Naive thymus-derived CD4-positive, alpha-beta T cell (primary cell): ENCODE data around the gene LCA5. TPM values are rescaled to one million over a fixed set of nuclear protein-coding genes. Genes with fewer than 3 reads are reported as not detected.

Experiments
- ATAC-seq: fragments of 150-1000 bp; cut with Tn5 transposase; 2 replicates; pipeline ENCODE4 v1.10.0; 2021; ENCODE audit warnings: mild to moderate bottlenecking, moderate library complexity
- CTCF ChIA-PET: fragments of 350-600 bp; sonication (Branson Sonifier 250); formaldehyde crosslinking; loops from one replicate; lab custom pipeline; 2021; ENCODE audit warnings: antibody characterized with exemption; lab: Charles Lee
- POLR2A ChIA-PET: fragments of 350-600 bp; sonication (Branson Sonifier 250); formaldehyde crosslinking; loops from one replicate; lab custom pipeline; 2021; ENCODE audit warnings: antibody characterized with exemption, inconsistent platforms; lab: Charles Lee
- DNase-seq, 9 donors: peaks; one replicate each; pipeline versions ENCODE4 v3.0.0 to v3.0.0-alpha.2; 2020 to 2022; ENCODE audit warnings: mixed read lengths in 1 of 9
- H3K27ac ChIP-seq: one replicate; pipeline ENCODE4 v1.7.0; 2013; ENCODE audit warnings: mild to moderate bottlenecking, low read depth, low read length, moderate library complexity
- H3K27me3 ChIP-seq, 2 donors: one replicate each; pipeline ENCODE4 v1.7.0; 2013; ENCODE audit warnings: low read length in 2 of 2, mild to moderate bottlenecking in 2 of 2, moderate library complexity in 2 of 2; ENCODE audit not compliant: control insufficient read depth in 2 of 2, insufficient read depth in 2 of 2
- H3K36me3 ChIP-seq, 3 experiments: 1 replicate in 2 of 3; 2 replicates in 1 of 3; pipeline ENCODE4 v1.7.0; 2013; ENCODE audit warnings: low read length in 3 of 3, mild to moderate bottlenecking in 3 of 3, moderate library complexity in 1 of 3; ENCODE audit not compliant: insufficient read depth in 3 of 3, control insufficient read depth in 2 of 3
- H3K4me1 ChIP-seq, 2 donors: one replicate each; pipeline ENCODE4 v1.7.0; 2013; ENCODE audit warnings: low read length in 2 of 2, mild to moderate bottlenecking in 2 of 2, moderate library complexity in 1 of 2; ENCODE audit not compliant: control insufficient read depth in 2 of 2, insufficient read depth in 2 of 2
- H3K4me3 ChIP-seq: 2 replicates; pipeline ENCODE4 v1.7.0; 2013; ENCODE audit warnings: mild to moderate bottlenecking, low read length
- H3K9me3 ChIP-seq, 3 experiments: 1 replicate in 2 of 3; 2 replicates in 1 of 3; pipeline ENCODE4 v1.7.0; 2013; ENCODE audit warnings: low read length in 3 of 3; ENCODE audit not compliant: control insufficient read depth in 2 of 3
- H3K27ac Mint-ChIP-seq, 9 donors: one replicate each; pipeline ENCODE4 v1.8.0; 2020 to 2022; ENCODE audit warnings: mixed read lengths in 9 of 9, mild to moderate bottlenecking in 8 of 9, moderate library complexity in 5 of 9, inconsistent platforms in 2 of 9
- H3K27me3 Mint-ChIP-seq, 5 donors: one replicate each; pipeline ENCODE4 v1.8.0; 2021 to 2022; ENCODE audit warnings: mixed read lengths in 5 of 5, mild to moderate bottlenecking in 1 of 5
- H3K36me3 Mint-ChIP-seq, 5 donors: one replicate each; pipeline ENCODE4 v1.8.0; 2020 to 2022; ENCODE audit warnings: mixed read lengths in 5 of 5, mild to moderate bottlenecking in 3 of 5, inconsistent platforms in 1 of 5
- H3K4me1 Mint-ChIP-seq, 7 donors: one replicate each; pipeline ENCODE4 v1.8.0; 2020 to 2022; ENCODE audit warnings: mixed read lengths in 7 of 7, mild to moderate bottlenecking in 3 of 7, inconsistent platforms in 1 of 7
- H3K4me3 Mint-ChIP-seq, 10 donors: one replicate each; pipeline ENCODE4 v1.8.0; 2020 to 2022; ENCODE audit warnings: mild to moderate bottlenecking in 10 of 10, mixed read lengths in 10 of 10, moderate library complexity in 6 of 10, inconsistent platforms in 2 of 10
- H3K9me3 Mint-ChIP-seq, 11 donors: one replicate each; pipeline ENCODE4 v1.8.0; 2020 to 2022; ENCODE audit warnings: mixed read lengths in 11 of 11, mild to moderate bottlenecking in 4 of 11, inconsistent platforms in 1 of 11, moderate library complexity in 1 of 11
- intact Hi-C, 2 donors: fragments of 100-400 bp; cut with micrococcal nuclease; formaldehyde crosslinking; loops; one replicate each; pipeline ENCODE4 v1.15.1; 2023
- polyA plus RNA-seq, 2 donors: library from polyadenylated mRNA; unstranded; fragments of 300-500 nt; fragmentation: Illumina TruSeq; gene quantifications; one replicate each; pipeline ENCODE4 v1.2.3, GENCODE V29; 2021
- total RNA-seq, 6 experiments: library from RNA in 5 of 6; stranded (reverse) in 5 of 6; gene quantifications; 1 replicate in 5 of 6; 2 replicates in 1 of 6; pipeline ENCODE4 v1.2.3 and lab custom pipeline; 2021 to 2026

Gene LCA5
- total and polyA plus RNA-seq, 7 experiments from 2014 or later = 0.10 to 0.65 (median 0.30) TPM

DNA sequence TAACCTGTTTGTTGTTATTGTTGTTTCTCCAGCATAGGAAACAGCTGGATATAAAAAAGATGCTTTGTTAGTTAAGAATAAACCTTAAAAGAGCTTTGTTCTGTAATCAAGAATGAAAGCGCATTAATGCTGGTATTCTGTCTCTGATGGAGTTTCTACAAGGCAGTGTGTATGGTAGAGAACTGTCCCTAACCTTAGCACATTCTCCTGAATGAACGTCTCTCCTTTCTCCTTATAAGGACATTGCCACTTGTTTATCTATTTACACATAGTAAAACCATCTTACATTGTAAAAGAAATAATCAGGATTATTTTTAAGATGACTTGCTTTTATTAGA lies 33.8 kb upstream of the LCA5 start:
- H3K36me3 ChIP-seq = no peaks in the 10 kb centered on the region
- Mint-ChIP-seq H3K27ac (no peak overlapping the region), H3K27me3 (peaks cover 0 to 5% (median 0%) of the 10 kb centered on the region in 5 donors), H3K36me3 (no peaks in the 10 kb centered on the region), H3K9me3 (no peaks in the 10 kb centered on the region), H3K4me1 (peaks cover 0 to 5% (median 0%) of the 10 kb centered on the region in 7 donors), H3K4me3 (peak overlapping the region in 5 of 10 donors; percentile 2 to 61 (median 51))
- DNase-seq (no peak), ATAC-seq (no peak)
- intact Hi-C loops = loop anchor here (1.0 to 2.0 kb wide), 3 partner anchors 297 to 524 kb away; no protein-coding TSS in a partner anchor
- H3K9me3 ChIP-seq = no peaks in the 10 kb centered on the region
- H3K4me1 ChIP-seq = no peaks in the 10 kb centered on the region
- no peaks in the 10 kb centered on the region for H3K27me3 ChIP-seq
- POLR2A ChIA-PET = interaction anchor here (1.0 kb wide), 1 partner anchor 140 kb away, joined by 4 read pairs; no protein-coding TSS in a partner anchor
- no peak overlapping the region for H3K4me3 ChIP-seq
- CTCF ChIA-PET = interaction anchor here (0.6 to 2.1 kb wide), 11 partner anchors 75 to 243 kb away, joined by 3 to 19 read pairs (median 3); no protein-coding TSS in a partner anchor
- no peak overlapping the region for H3K27ac ChIP-seq

GRCh38 chr6:79570129-79571029 lies 33.1 kb upstream of the LCA5 start:
- ChIA-PET POLR2A (interaction anchor here (1.0 kb wide), 1 partner anchor 140 kb away, joined by 4 read pairs; no protein-coding TSS in a partner anchor), CTCF (interaction anchor here (0.6 to 2.1 kb wide), 11 partner anchors 76 to 244 kb away, joined by 3 to 19 read pairs (median 3); no protein-coding TSS in a partner anchor)
- Mint-ChIP-seq H3K9me3 (no peaks in the 10 kb centered on the region), H3K27me3 (peaks cover 0 to 5% (median 0%) of the 10 kb centered on the region in 5 donors), H3K4me1 (peaks cover 0 to 5% (median 0%) of the 10 kb centered on the region in 7 donors), H3K4me3 (peak overlapping the region in 5 of 10 donors; percentile 2 to 61 (median 51)), H3K36me3 (no peaks in the 10 kb centered on the region), H3K27ac (no peak overlapping the region)
- Histone ChIP-seq H3K9me3 (no peaks in the 10 kb centered on the region), H3K27ac (no peak overlapping the region), H3K4me1 (no peaks in the 10 kb centered on the region), H3K4me3 (no peak overlapping the region), H3K36me3 (no peaks in the 10 kb centered on the region), H3K27me3 (no peaks in the 10 kb centered on the region)
- peak; percentile 60 for ATAC-seq
- peak in 6 of 9 donors; percentile 17 to 52 (median 44) for DNase-seq
- intact Hi-C loops = loop anchor here (1.0 to 2.0 kb wide), 7 partner anchors 76 to 524 kb away; no protein-coding TSS in a partner anchor

DNA sequence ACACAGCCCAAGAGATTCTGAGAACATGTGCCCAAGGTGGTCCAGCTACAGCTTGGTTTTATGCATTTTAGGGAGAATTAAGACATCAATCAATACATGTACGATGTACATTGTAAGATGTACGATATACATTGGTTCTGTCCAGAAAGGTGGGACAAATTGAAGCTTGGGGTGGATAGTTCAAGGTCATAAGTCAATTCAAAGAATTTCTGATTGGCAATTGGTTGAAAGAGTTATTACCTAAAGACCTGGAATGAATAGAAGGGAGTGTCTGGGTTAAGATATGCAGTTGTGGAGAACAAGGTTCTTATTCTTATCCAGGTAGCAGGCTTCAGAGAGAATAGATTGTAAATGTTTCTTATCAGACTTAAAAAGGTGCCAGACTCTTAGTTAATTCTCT lies 31.8 kb upstream of the LCA5 start:
- ChIA-PET CTCF (interaction anchor here (0.6 to 1.7 kb wide), 4 partner anchors 21 to 150 kb away, joined by 3 to 6 read pairs (median 4); no protein-coding TSS in a partner anchor), POLR2A (no interaction called here)
- peaks cover 0 to 5% (median 0%) of the 10 kb centered on the region in 7 donors for H3K4me1 Mint-ChIP-seq

DNA sequence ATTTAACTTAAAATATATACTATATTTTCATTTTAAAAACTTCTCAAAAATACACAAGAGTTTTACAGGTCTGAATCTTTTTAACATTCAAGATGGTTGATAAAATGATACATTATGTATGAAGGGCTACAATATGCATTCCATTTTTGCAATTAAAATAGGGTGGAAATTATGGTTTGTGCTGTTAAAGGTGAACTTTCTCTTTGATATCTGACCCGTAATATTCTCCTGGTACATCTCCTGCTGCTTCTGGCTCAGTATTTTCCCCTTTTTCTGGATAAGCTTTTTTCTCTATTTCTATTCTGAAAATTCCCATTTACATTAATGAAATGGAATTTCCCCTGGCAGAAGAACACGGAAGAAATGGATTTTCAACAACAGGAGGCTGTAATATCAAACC lies 27.4 kb upstream of the LCA5 start:
- ATAC-seq (no peak), DNase-seq (no peak)
- H3K27me3 ChIP-seq = no peaks in the 10 kb centered on the region
- H3K9me3 ChIP-seq = no peaks in the 10 kb centered on the region
- Mint-ChIP-seq H3K4me1 (no peaks in the 10 kb centered on the region), H3K36me3 (no peaks in the 10 kb centered on the region), H3K27ac (no peak overlapping the region), H3K4me3 (no peak overlapping the region), H3K27me3 (peaks cover 0 to 4% (median 0%) of the 10 kb centered on the region in 5 donors), H3K9me3 (no peaks in the 10 kb centered on the region)
- H3K4me1 ChIP-seq = no peaks in the 10 kb centered on the region
- no peak overlapping the region for H3K27ac ChIP-seq
- ChIA-PET CTCF (no interaction called here), POLR2A (no interaction called here)
- no peak overlapping the region for H3K4me3 ChIP-seq
- H3K36me3 ChIP-seq = no peaks in the 10 kb centered on the region
- intact Hi-C loops = no loop called here

More for the DNA sequence above, 31.8 kb upstream of the LCA5 start:
- peaks cover 0 to 5% (median 0%) of the 10 kb centered on the region in 5 donors for H3K27me3 Mint-ChIP-seq
- no peak overlapping the region for H3K27ac ChIP-seq
- no peaks in the 10 kb centered on the region for H3K9me3 Mint-ChIP-seq
- H3K36me3 Mint-ChIP-seq = no peaks in the 10 kb centered on the region
- no peaks in the 10 kb centered on the region for H3K4me1 ChIP-seq
- H3K27me3 ChIP-seq = no peaks in the 10 kb centered on the region
- no peaks in the 10 kb centered on the region for H3K36me3 ChIP-seq
- DNase-seq = no peak
- H3K9me3 ChIP-seq = no peaks in the 10 kb centered on the region
- H3K27ac Mint-ChIP-seq = no peak overlapping the region
- H3K4me3 Mint-ChIP-seq = no peak overlapping the region
- ATAC-seq = no peak
- intact Hi-C loops = no loop called here
- H3K4me3 ChIP-seq = no peak overlapping the region

DNA sequence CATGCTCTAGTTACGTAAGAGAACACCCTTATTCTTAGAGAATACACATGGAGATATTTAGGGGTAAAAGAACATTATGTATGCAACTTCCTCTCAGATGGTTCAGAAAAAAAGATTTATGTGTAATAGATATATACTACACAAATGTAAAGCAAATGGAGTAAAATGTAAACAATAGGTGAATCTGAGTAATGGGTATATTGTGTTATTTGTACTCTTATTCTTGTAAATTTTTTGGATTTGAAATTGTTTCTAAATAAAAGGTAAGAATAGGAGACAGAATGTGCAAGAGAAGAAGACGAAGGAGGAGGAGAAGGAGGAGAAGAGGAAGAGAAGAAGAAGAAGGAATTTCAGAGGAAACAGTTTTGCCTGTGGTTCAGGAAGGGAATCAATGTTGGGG lies 22.5 kb upstream of the LCA5 start:
- intact Hi-C loops = no loop called here
- H3K27ac Mint-ChIP-seq = peak overlapping the region in 1 of 9 donors; percentile 6
- DNase-seq = no peak
- H3K9me3 ChIP-seq = no peaks in the 10 kb centered on the region
- CTCF ChIA-PET = no interaction called here
- H3K27me3 ChIP-seq = no peaks in the 10 kb centered on the region
- no peak overlapping the region for H3K27ac ChIP-seq
- no peaks in the 10 kb centered on the region for H3K9me3 Mint-ChIP-seq
- H3K4me1 ChIP-seq = no peaks in the 10 kb centered on the region
- no peaks in the 10 kb centered on the region for H3K4me1 Mint-ChIP-seq
- POLR2A ChIA-PET = no interaction called here
- no peak for ATAC-seq
- no peak overlapping the region for H3K4me3 ChIP-seq
- H3K36me3 ChIP-seq = no peaks in the 10 kb centered on the region
- H3K4me3 Mint-ChIP-seq = no peak overlapping the region
- no peaks in the 10 kb centered on the region for H3K36me3 Mint-ChIP-seq
- H3K27me3 Mint-ChIP-seq = peaks cover 0 to 2% (median 0%) of the 10 kb centered on the region in 5 donors

DNA sequence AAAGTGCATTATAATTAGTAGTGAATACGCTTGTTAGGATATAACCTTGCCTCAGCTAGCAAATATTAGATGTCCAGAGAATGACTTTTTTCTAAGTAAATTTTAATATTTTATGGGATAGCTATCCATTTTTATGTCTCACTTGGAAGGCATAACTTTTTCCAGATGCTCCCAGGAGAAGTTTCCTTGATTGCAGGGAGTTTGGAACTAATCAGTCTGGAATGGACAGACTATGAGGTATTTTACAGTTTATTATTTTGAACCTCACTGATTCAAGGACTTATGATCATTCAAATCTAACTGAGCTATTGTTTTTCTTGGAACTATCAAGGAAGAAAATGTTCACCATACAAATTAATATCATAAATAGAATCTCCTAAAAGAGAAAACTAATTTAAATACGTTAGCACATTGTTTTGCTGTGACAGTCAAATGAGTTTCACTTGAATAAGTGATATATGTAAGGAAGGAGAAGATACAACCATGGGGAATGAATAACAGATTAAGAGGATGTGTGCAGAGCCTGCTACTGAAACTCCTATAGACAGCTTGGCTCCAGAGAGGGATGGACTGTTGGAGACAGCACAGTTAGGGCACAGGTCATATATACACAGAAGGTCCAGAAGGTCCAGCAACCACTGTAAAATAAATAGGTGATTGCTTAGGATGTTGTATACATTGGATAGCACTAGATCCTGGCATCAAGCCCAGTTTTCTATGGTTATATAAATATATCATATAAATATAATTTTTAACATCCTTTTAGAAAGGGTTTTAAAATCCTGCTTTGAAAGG lies 20.6 kb upstream of the LCA5 start:
- ATAC-seq (no peak), DNase-seq (no peak)
- Histone ChIP-seq H3K4me1 (no peaks in the 10 kb centered on the region), H3K27ac (no peak overlapping the region), H3K36me3 (no peaks in the 10 kb centered on the region), H3K27me3 (no peaks in the 10 kb centered on the region), H3K4me3 (no peak overlapping the region), H3K9me3 (no peaks in the 10 kb centered on the region)
- H3K9me3 Mint-ChIP-seq = no peaks in the 10 kb centered on the region
- no peaks in the 10 kb centered on the region for H3K4me1 Mint-ChIP-seq
- ChIA-PET CTCF (no interaction called here), POLR2A (no interaction called here)
- no peak overlapping the region for H3K4me3 Mint-ChIP-seq
- intact Hi-C loops = no loop called here
- H3K36me3 Mint-ChIP-seq = no peaks in the 10 kb centered on the region
- H3K27ac Mint-ChIP-seq = no peak overlapping the region
- no peaks in the 10 kb centered on the region for H3K27me3 Mint-ChIP-seq
